Ammon's horn (tissue), 1 donor: Measurements from ENCODE around the gene SAFB2.
A peak's percentile ranks its signal among the peaks of the same experiment; 100 is the strongest.
"Not testable (repeated sequence)": the region's sequence is repeated elsewhere in the genome, so short reads cannot be mapped to it uniquely, and the experiment has no call there.

Experiments
- DNase-seq: peaks from one replicate; pipeline ENCODE4 v3.0.0-alpha.2; 2016; ENCODE audit warnings: low spot score

The SAFB2 gene

GRCh38 chr19:5632657-5633056 lies 10.1 kb upstream of the SAFB2 start:
- no peak for DNase-seq

- no peak for DNase-seq
Measured at GRCh38 chr19:5632241-5632612, 9.7 kb upstream of the SAFB2 start.

- no peak for DNase-seq
Measured at GRCh38 chr19:5631567-5632240, 9.1 kb upstream of the SAFB2 start.

- DNase-seq = no peak
Measured at GRCh38 chr19:5628919-5629481, 6.4 kb upstream of the SAFB2 start.

GRCh38 chr19:5628461-5628860 lies 5.9 kb upstream of the SAFB2 start:
- DNase-seq = no peak

GRCh38 chr19:5627395-5627904 lies 4.9 kb upstream of the SAFB2 start:
- DNase-seq = peak; percentile 77

- DNase-seq = no peak
Measured at GRCh38 chr19:5625641-5626040, 3.1 kb upstream of the SAFB2 start.

GRCh38 chr19:5624741-5625278 lies 2.2 kb upstream of the SAFB2 start:
- no peak for DNase-seq

- DNase-seq = peak; percentile 63
Measured at GRCh38 chr19:5624018-5624663, 1.6 kb upstream of the SAFB2 start.

- DNase-seq = no peak
Measured at GRCh38 chr19:5623397-5624017, 931 bp upstream of the SAFB2 start.

GRCh38 chr19:5621945-5622464 lies 571 bp downstream of the SAFB2 start:
- no peak for DNase-seq

- peak; percentile 60 for DNase-seq
Measured at GRCh38 chr19:5621311-5621944, 1.1 kb downstream of the SAFB2 start.

GRCh38 chr19:5619946-5620345 lies 2.6 kb downstream of the SAFB2 start:
- DNase-seq = no peak

- no peak for DNase-seq
Measured at GRCh38 chr19:5618591-5618990, 4.0 kb downstream of the SAFB2 start.

GRCh38 chr19:5617080-5617479 lies 5.5 kb downstream of the SAFB2 start:
- DNase-seq = no peak

GRCh38 chr19:5615756-5616327 lies 6.7 kb downstream of the SAFB2 start:
- DNase-seq = no peak

- DNase-seq = no peak
Measured at GRCh38 chr19:5612891-5613865, 9.4 kb downstream of the SAFB2 start.

GRCh38 chr19:5609881-5610448 lies 12.6 kb downstream of the SAFB2 start:
- DNase-seq = no peak

- not testable (repeated sequence) for DNase-seq
Measured at GRCh38 chr19:5608766-5609165, 13.8 kb downstream of the SAFB2 start.

GRCh38 chr19:5608291-5608690 lies 14.3 kb downstream of the SAFB2 start:
- no peak for DNase-seq
